Suppressor macrophage (primary cell): ENCODE measurements around the gene VPS26C.

Experiments
- DNase-seq, 4 experiments: peaks; one replicate each; pipeline ENCODE4 v3.0.0-alpha.2; 2020 to 2022

The VPS26C gene

DNA sequence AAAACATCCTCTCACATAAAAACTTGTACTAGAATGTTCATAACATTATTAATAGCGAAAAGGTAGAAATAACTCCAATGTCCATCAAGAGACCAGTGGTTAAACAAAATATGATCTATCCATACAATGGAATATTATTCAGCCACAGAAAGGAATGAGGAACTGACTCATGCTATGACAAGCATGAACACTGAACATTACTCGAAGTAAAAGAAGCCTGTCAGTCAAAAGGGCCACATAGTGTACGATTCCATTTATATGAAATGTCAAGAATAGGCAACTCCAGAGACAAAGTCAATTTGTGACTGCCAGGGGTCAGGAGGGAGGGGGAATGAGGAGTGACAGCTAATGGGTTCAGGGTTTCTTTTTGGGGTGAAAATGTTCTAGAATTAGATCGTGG is 2.3 kb downstream of the VPS26C start:
- DNase-seq, result peak in 2 of 4 experiments; percentile 31 to 45

DNA sequence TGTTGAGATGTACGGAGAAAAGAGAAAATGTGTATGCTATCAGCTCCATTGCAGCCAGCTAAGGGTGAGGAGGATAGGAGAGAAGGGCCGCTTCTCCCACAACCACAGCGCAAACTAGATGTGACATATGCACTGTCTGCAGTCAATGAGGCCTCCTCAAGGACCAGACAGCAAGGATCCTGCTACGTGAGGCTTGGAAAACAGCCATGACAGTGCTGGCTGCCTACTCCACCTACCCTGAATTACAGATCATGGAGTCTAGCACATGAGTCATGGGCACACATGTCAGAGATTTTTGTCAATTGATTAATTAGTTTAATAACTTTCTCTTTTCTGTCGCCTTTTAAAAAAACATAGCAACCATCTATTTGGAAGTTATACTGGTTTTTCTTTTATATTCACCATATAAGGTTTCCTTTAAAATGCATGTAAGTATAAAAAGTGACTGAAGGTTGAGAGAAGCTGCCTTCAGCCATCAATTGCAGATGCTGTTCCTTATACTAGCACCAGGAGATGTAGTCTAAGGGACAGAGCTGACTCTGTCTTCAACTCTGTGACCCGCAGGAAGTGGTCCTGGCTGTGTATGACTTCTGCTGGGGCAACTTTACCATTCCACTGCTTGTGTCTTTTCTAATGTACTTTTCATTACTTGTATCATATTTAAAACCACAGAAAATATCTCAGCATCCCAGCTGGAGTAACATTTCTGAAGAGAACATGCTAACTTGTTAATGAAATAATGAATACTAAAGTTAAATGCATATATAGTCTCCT is 3.1 kb downstream of the VPS26C start:
- DNase-seq, result peak in 1 of 4 experiments; percentile 12

- no peak for DNase-seq
Observed at GRCh38 chr21:37259426-37259825, 7.7 kb downstream of the VPS26C start.

GRCh38 chr21:37257967-37258877 is 8.9 kb downstream of the VPS26C start:
- peak; percentile 58 to 75 (median 68) for DNase-seq

- DNase-seq, result peak; percentile 75 to 85 (median 83)
Observed at GRCh38 chr21:37257511-37257966, 9.6 kb downstream of the VPS26C start.

DNA sequence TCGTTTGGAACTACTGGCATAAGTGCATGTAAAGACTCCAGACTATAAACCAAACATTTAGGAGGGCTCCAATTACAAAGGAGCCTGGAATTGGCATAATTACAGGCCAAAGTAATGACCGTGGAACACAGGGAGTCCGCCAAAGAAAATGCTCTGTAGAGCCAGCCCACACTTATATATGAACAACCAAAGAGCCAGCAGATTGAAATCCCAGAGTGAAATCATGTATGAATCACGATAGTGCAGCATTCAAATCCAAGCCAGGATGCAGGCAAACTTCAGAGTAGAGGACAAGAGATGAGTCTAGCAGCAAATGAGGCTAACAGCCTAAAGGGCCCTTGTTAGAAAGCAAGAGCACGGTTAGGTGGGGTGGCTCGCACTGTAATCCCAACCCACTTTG is 13.1 kb downstream of the VPS26C start:
- no peak for DNase-seq

DNA sequence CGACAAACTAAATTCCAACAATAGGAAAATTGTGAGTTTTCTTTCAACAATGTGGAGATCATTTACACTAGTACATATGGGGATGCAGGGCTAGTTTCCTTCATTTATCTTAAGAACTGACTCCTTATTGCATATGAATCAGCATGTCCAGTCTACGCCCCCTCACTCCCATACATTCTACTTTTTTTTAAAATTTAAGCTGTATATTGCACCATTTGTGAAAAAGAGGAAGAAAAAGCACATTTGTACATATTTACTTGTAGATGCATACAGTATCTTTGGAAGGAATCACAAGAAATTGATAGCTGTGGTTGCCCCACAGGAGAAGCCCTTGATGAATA is 15.9 kb downstream of the VPS26C start:
- peak; percentile 48 to 89 (median 70) for DNase-seq

DNA sequence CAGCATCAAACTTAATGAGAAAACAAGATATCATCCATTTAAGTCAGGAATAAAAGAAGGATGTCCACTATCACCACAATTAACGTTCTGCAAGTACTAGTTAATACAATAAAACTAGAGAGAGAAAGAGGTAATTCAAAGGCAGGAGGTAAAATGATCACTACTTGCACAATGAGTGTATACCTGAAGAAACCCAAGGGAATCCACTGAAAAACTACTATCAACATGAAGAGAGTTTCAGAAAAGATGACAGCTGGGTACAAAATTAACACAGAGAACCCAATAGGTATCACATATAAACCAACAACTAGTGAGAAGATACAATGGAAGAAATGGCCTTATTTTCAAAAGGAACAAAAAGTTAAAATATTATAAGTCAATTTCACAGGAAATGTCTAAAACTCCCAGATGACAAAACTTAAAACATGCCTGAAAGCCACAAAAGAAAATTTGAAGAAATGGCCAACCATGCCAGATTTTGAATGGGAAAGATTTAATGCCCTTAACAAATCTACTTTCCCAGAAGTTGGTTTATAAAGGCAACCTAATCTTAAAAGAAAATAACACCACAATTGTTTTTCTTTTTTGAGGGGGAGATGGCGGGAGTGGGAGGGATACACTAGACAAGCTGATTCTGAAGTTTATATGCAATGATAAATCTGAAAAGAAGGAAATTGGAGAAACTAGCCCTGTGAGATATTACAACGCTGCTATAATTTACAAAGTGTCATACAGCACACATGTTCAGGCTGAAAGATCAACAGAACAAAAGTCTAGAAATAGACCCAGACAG is 17.8 kb downstream of the VPS26C start:
- no peak for DNase-seq

- no peak for DNase-seq
Observed at GRCh38 chr21:37248298-37248697, 18.8 kb downstream of the VPS26C start.

GRCh38 chr21:37245151-37245550 is 22.0 kb downstream of the VPS26C start:
- no peak for DNase-seq

- DNase-seq, result no peak
Observed at GRCh38 chr21:37244501-37245095, 22.5 kb downstream of the VPS26C start.

- no peak for DNase-seq
Observed at GRCh38 chr21:37243961-37244360, 23.2 kb downstream of the VPS26C start.

DNA sequence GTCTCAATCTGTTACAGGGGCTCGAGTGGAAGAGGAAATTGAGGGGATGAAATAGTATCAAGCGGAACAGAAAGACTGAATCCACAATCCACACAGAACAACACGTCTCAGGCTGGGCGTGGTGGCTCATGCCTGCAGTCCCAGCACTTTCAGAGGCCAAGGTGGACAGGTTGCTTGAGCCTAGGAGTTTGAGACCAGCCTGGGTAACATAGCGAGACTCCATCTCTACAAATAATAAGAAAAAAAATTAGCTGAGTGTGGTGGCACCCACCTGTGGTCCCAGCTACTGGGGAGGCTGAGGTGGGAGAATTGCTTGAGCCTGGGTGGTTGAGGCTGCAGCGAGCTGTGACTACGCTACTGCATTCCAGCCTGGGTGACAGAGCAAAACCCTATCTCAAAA is 25.7 kb downstream of the VPS26C start:
- DNase-seq, result no peak

DNA sequence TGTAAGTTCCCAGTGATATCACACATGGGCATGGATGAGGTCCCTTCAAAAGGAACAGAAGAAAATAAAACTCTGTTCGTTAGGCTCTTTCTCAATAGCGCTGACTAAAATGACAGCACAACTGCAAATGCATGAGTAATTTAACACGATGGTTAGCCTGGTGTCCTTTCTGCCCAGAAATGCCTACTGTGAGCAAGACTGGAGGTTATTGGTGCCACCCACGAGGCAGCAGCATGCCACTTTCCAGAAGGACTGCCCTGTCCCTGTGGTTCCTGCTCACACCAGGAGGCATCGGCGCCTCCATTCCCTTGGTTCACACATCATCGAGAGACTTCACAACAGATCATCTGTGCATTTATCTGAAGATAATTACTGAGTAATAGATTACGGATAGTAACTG is 26.2 kb downstream of the VPS26C start:
- DNase-seq, result peak in 1 of 4 experiments; percentile 38

GRCh38 chr21:37237764-37238163 is 29.4 kb downstream of the VPS26C start:
- DNase-seq, result no peak

DNA sequence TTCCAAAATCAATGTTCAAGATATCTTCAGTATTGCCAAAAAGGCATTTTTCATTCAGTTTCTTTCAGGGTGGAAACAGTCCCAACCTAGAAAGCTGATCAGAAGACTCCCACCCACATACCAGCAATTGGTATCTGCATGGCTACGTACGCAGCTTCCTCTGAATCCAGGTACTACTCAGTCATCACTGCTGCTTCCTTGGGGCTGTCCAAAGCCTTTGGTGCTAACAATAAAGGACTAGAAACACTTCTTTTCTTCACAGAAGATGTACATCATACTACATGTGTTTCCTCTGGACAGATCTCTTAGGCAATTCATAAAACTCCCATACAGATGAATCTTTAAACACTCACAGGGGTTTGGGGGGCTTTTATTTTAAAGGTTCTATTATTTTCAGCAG is 29.8 kb downstream of the VPS26C start:
- DNase-seq, result no peak

- DNase-seq, result no peak
Observed at GRCh38 chr21:37233551-37234146, 33.5 kb downstream of the VPS26C start.

GRCh38 chr21:37232274-37233018 is 34.7 kb downstream of the VPS26C start:
- DNase-seq, result no peak

- no peak for DNase-seq
Observed at GRCh38 chr21:37231671-37232070, 35.5 kb downstream of the VPS26C start.

DNA sequence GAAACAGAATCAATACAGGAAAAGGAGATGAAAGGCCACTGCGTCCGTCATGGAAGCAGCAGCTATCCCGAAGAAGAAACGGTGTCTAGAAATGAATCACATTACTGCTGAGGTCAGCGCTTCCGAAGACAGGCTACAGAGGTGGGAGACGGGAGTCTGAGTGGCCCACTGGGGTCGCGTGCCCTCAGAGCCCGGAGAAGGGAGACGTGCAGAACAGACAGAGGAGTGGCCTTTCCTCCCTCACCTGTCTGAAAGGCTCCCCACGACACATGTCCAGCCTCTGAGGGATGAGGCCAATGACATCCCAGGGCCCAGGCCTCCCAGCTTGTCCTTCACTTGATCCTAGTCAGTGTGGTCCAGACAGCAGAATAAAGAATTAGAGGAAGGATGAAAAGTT is 35.9 kb downstream of the VPS26C start:
- no peak for DNase-seq

GRCh38 chr21:37230632-37231248 is 36.4 kb downstream of the VPS26C start:
- DNase-seq, result no peak
